NCI-H345 treated with DMSO at 0.1 percent for 48 hours (cell line): ENCODE results near the gene DRICH1.
"Not testable (repeated sequence)": the region's sequence is repeated elsewhere in the genome, so short reads cannot be mapped to it uniquely, and the experiment has no call there.

ENCODE experiments used
- DNase-seq: peaks from one replicate; lab custom pipeline; 2025; ENCODE audit not compliant: unreplicated experiment; lab: John Stamatoyannopoulos, UW

The DRICH1 gene

DNA sequence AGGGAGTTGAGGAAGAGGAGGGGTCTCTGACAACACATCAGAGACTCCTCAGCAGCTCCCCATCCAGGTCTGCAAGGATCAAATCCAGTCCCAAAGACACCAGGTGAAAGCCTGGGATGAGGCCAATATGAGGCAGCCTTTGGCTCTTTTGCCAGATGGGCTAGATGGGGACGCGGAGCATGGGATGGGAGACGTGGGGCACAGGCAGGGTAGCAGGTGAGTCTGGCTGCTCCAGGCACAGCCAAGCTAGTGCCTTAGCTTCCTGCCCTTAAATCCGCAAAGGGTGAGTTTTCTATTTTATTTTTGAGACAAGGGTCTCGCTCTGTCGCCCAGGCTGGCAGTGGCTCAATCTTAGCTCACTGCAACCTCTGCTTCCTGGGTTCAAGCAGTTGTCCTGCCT is 19.6 kb upstream of the DRICH1 start:
- no peak for DNase-seq

DNA sequence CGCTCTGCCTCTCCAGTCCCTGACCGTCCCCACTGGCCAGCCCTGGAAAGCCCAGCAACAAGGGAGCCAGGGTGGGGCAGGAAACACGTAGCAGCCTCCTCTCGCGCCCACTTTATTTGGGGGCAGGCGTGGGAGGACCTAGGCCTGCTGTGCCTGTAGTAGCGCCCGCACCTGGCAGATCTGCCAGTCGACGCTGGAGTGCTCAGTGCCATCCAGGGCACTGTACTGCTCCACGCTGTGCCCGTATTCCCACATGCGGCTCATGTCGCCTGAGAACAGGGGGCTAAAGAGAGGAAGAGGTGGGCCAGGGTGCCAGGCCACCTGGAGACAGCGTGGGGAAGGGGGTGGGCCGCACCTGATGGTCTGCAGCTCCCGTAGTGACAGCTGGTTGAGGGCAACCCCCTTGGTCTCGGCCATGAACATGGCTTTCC is 17.0 kb upstream of the DRICH1 start:
- DNase-seq, result no peak

DNA sequence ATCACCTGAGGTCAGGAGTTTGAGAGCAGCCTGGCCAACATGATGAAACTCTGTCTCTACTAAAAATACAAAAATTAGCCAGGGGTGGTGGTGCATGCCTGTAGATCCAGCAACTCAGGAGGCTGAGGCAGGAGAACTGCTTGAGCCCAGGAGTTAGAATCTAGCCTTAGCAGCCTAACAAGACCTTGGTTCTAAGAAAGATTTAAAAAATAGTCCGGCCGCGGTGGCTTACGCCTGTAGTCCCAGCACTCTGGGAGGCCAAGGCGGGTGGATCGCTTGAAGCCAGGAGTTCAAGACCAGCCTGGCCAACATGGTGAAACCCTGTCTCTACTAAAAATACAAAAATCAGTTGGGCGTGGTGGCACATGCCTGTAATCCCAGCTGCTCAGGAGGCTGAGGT is 14.4 kb upstream of the DRICH1 start:
- not testable (repeated sequence) for DNase-seq

DNA sequence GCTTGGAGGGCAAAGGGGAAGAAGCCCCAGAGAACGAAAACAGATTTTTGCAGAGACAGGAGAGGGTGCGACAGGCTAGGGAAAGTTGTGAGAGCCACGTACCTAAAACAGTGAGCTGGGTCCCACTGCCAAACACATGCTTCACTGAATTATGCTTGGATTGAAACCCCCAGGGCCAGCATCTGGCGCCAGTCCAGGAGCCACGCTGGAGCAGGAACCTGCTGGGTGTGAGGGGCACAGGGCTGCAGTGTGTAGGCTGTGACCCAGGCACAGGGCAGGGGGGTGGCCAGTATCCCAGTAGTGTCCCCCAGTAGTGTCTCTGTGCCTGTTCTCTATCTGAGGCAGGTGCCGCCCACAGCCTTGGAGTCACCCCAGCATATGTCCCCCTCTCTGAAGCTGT is 8.1 kb upstream of the DRICH1 start:
- not testable (repeated sequence) for DNase-seq

DNA sequence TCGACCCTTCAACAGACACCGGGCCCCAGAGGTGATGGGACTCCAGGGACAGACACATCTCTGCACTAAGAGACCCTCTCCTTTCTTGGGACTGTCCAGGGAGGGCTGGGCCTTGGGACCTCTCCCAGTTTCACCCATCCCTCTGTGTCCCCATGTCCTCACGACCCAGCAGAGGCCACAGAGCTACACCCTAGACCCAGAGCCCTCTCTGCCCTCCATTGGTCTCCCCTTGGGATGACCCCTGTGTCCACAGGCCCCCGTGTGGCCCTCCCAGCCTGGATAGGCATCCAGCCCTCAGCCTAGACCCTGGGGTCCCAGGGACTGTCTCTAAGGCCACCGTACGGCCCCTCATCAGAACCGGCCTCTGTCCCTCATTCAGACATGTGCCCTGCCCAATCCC is 7.5 kb upstream of the DRICH1 start:
- no peak for DNase-seq

DNA sequence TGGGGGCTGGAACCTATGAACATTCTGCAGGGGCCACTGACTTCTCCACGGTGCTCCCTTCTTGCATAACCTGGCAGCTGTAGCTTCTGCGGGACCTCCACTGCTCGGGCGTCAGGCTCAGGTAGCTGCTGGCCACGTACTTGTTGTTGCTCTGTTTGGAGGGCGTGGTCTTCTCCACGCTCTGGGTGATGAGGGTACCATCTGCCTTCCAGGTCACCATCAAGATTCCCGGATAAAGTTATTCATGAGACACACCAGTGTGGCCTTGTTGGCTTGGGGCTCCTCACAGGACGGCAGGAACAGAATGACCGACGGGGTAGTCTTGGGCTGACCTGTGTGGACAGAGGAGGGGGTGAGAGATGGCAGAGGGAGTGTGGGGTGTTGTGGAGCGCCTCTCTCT is 6.5 kb upstream of the DRICH1 start:
- DNase-seq, result no peak

DNA sequence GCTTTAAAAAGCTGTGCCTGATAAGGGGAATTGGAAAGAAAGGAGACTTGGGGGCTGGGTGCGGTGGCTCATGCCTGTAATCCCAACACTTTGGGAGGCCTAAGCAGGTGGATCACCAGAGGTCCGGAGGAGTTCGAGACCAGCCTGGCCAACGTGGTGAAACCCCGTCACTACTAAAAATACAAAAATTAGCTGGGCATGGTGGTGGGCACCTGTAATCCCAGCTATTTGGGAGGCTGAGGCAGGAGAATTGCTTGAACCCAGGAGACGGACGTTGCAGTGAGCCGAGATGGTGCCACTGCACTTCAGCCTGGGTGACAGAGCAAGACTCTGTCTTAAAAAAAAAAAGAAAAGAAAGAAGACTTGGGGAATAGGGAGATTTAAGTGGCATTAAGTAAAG is 3.2 kb upstream of the DRICH1 start:
- not testable (repeated sequence) for DNase-seq

DNA sequence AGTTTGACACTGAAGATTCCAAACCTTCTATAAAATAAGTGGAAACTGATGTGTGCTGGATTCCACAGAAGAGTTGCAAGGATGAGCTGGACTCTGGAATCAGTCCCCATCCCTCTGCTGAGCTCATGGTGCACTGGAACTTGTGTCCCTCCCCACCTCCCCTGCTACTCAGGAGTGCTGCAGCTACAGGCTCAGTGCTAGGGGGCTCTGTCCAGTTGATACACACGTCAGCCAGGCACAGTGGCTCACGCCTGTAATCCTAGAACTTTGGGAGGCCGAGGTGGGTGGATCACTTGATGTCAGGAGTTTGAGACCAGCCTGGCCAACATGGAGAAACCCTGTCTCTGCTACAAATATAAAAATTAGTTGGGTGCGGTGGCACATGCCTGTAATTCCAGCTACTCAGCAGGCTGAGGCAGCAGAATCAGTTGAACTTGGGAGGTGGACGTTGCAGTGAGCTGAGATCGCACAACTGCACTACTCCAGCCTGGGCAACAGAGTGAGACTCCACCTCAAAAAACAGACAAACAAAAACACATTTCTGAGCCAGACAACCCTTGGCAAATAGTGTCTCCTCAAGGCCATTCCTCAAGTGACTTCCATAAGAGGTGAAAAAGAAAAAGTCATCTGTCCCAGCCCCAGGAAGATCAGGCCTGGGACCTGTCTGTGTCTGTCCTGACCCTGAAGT is 3.9 kb downstream of the DRICH1 start:
- DNase-seq, result not testable (repeated sequence)

DNA sequence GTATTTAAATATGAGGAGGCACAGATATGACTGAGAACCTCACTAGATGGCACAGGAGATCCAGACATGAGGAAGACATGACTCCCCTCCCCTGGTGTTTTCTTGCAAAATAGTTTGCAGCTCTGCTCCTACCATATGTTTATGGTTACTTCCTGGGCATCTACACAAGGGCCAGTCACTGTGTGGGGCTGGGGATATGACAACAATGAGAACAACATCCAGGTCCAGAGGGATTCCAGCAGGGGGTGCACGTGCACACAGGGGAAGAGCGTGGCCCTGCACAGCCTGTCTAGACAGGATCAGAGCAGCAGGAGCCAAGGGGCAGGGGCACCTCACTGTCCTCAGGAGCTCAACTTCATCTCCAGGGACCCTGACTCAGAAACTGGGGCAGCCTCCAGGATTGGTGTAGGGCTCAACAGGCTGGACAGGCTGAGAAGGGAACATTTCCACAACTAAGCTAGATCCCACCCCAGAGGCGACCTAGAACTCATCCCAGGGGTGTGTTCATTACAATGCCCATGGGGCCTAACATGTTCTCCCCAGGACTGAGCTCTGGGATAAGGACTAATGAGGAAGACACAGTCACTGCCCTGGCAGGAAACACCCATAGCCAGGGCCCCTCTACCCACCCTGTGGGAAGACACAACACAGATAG is 4.6 kb downstream of the DRICH1 start:
- not testable (repeated sequence) for DNase-seq

DNA sequence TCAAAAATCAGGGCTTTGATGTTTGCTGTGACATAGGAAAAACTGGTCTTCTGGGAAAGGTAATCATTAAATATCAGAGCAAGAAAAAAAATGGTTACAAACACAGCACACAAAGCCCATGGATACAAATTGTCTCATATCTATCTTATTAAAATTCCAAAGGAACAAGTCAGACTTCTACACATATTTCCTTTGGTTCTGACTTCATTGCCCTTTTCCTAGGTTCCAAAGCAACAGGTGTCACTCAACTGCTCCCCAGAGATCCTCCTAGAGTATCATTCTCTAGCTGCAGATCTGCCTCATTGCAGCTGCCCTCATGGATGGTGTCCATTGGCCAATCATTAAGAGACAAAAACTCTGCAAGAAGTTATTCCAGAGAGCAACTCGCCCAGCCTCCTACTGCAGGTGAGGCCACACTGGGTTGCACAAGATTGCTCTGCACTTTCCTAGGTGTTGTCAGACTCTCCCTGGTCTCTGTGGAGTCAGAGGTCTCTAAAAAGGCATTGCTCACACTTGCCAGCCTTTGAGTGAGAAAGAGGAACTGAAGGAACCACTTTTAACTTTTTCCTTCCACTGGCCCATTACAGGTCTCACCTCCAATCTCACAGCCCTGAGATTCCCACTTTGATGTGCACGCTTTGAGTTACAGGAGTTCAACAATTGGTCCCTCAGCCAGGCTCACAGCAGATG is 5.7 kb downstream of the DRICH1 start:
- no peak for DNase-seq

DNA sequence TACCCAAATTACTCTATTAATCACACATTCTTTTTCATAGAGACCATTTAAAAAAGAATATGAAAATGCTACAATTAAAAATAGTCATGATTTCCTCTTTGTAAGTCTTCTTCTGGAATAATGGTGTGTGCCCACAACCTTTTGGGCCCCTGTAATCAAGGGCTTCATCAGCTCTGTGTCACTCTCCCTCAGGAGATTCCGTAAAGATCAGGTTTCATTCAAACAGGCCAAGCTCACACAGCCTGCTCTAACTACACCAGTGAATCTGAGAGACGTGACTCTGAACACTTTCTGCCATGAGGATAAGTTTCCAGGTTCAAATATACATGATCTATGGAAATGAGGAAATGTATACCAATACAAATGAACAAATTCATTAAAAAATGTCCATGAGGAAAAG is 9.5 kb downstream of the DRICH1 start:
- no peak for DNase-seq

DNA sequence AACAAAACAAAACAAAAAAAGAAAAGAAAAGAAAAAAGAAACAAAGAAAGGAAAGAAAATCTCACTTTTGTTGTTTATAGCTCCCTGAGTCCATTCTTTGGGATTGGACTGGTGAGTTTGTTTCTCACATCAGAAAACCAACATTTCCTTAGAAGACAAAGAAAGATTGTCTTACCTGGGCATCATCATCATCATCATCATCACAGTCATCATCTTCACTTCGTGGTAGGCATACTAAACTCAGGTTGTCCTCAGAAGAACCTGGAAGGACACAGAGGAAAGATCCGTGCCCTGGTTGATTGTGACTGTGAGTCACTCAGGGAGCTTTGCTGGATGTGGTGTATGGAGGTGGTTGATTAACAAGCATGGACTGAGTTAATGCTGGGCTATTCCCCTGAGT is 10.2 kb downstream of the DRICH1 start:
- not testable (repeated sequence) for DNase-seq

DNA sequence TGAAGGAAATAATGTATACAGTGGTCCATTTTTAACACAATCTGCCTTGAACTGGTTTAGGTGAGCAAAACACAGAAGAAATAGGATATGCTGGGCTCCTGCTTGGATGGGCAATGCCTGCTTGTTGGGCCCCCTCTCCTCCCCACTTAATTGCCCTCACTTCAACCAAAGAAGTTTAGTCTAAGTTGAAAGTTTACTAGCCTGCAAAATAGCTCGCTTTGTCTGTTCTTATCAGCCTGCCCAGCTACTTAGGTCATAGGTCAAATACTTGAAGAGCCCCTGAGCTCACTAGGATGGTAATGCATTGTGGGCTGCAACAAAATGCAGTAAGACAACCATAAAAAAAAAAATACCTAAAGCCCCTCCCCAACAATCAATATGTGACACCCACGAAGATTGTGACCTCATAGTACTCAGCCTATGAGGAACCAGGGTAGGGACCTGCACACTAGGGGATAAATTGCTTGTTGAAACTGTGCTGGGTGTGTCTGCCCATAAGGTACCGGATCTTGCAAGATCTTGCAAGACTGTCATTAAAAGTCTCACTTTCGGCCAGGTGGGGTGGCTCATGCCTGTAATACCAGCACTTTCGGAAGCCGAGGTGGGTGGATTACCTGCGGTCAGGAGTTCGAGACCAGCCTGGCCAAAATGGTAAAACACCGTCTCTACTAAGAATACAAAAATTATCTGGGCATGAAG is 10.9 kb downstream of the DRICH1 start:
- DNase-seq, result no peak

DNA sequence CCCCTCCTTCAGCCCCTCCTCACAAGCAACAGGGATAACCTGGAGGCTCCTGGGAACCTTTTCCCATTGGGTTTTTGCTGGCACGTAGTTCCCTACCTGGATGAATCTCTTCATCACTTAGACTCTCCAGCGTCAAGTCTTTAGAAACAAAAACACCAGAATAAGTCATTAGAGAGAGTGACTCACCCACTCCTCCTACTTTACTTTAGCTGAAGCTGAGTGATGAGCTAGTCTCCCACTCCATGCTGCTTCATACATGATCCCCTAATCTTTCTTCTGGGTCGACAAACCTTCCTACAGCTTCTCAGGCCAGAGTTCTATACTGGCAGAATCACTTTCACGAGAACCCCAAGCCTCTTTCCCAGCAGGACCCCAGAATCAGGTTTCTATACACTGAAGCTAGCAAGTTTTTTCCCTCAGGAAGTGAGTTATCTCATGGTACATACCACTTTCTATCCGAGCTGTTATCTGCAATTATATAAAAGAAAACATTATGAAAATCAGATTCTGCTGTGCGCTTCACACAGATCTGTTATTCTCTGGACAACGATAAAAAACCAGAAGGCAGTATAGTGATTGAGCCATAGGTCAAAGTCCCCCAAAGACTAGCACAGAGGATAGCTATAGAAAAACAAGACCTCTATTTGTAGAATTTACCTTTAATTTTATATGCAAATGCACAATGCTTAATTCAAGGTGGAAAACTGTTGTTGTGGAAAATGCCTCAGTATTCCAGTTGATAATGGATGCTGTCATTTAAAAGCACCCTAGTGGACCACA is 18.7 kb downstream of the DRICH1 start:
- no peak for DNase-seq

DNA sequence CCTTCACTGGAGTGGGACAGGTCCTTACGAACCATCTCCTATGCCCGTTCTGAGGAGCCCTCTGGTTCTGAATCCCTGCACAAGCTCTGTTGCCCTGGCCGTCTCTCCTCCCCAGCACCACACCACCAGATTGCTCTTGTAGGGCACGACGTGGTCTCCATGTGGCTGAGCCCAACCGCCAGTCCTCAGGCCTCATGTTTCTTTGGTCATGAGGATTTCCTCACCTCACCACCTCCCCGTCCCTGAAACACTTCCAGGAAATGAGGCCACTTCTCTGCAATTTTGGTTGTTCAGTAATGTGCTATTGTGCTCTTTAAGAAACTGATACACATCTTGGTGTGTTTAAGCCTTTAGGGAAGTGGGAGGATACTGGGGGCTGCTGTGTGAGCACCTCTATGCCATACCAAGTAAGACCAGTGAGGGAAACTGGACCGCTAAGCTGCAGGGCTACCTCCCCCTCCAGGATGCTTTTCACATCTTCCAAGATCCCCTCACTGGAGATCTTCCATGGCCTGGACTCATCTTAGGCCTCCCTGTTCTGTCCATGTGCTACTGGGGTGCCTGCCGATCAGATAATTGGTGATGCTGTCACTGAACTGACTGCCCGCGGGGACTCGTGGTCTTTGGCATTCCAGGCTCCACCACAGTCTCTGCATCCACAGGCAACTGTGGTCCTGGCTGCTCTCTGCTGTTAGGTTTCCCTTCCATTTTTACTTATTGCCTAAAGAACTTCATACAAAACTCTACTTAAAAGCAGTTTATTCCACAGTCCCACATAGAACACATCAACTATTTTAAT is 21.9 kb downstream of the DRICH1 start:
- DNase-seq, result no peak

DNA sequence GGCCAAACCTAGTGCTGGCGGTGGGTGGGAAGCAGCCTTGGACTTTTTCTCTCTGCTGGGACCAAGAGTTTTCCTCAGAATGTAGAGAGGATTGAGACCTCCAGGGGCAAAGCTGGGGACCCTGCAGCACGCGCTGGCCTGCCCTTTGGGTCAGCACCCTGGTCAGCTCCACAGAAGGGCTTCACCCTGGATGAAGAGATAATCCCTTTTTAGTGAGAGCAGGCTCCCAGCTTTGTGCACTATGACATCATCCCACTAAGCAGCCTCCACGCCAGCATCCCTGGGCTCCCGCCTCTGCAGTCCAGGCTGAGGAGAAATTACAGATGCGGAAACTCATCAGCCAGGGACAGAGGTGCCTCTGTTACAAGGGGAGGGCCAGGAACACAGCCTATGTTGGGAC is 23.5 kb downstream of the DRICH1 start:
- no peak for DNase-seq

DNA sequence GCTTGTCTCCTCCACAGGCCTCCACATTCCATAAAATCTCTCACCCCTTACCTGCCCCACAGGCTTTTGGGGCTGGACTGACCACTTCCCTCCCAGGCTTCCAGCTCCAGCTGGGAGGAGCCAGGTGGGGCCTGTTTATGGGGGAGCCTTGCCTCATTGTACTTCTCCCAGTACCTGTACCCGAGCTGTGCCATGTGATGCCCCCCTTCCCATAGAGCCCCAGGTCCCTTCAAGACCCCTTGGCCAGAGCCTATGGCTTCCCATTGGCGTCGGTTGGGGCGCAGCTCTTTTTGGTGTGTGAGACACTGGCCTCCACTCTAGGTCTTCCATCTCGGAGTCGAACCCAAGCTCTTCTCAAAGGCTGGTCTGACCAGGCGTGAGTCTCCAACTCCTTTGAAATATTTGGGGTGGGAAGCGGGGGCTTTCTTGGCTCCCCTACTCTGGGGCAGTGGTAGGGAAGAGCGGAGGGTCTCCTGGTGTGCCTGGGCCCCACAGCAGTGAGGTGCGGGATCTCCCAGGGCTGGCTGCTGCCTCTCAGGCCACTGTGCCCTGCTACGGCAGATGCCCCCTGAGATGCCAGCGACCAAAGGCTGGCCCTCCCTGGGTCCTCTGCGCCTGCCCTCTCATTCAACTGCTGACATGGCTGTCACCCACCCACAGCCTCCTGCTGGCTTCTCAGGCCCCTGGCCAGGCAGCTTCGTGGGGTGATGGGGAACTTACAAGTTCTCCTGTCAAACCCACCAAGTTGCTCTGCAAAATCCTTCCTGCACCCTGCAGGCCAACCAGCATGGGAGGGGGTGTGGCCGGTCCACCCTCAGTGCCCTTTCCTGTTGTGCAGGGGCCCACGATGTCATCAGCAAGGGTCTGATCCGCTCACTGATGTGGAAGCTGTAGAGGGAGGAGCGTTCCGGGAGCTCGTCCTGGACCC is 25.7 kb downstream of the DRICH1 start:
- DNase-seq, result no peak

DNA sequence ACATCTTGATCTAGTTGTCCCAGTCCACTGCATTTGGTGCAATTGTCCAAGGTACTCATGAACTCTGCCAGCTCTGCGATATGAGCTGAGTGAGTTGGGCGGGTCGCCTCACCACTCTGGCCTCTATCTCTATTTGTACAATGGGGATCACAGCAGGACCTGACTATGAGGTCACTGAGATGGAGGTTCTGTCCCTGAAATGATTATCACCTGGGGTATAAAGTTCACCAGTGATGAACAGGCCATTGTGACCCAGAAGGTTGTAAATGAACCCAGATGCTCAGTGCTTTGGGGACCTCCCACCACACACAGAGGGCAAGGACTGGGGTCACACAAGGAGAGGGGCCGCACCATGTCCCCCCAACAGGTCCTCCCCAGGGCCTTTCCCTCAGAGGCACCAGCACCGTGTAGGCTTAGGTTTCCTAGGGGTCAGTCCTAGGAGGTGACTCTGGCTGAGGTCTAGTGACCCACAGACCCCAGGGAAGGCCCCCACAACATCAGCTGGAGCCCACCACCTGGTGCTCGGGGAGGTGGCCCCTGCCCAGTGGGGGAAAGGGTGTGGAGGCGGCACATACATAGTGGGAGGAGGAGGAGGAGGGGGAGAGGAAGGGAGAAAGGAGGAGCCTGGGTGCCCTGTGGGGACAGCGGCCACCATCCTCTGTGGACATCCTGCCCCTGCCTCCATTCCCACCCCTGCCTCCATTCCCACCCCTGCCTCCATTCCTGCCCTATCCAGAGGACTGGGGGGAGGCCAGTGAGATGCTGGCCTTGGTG is 27.0 kb downstream of the DRICH1 start:
- no peak for DNase-seq
